Measurements from ENCODE around the gene GALK1. TPM values are rescaled to one million over a fixed set of nuclear protein-coding genes. Genes with fewer than 3 reads are reported as not detected.

GALK1 gene
- total RNA-seq, 4 donors from 2014 or later: 19.4 to 37.1 (median 35.6) TPM; not detected in 1

DNA sequence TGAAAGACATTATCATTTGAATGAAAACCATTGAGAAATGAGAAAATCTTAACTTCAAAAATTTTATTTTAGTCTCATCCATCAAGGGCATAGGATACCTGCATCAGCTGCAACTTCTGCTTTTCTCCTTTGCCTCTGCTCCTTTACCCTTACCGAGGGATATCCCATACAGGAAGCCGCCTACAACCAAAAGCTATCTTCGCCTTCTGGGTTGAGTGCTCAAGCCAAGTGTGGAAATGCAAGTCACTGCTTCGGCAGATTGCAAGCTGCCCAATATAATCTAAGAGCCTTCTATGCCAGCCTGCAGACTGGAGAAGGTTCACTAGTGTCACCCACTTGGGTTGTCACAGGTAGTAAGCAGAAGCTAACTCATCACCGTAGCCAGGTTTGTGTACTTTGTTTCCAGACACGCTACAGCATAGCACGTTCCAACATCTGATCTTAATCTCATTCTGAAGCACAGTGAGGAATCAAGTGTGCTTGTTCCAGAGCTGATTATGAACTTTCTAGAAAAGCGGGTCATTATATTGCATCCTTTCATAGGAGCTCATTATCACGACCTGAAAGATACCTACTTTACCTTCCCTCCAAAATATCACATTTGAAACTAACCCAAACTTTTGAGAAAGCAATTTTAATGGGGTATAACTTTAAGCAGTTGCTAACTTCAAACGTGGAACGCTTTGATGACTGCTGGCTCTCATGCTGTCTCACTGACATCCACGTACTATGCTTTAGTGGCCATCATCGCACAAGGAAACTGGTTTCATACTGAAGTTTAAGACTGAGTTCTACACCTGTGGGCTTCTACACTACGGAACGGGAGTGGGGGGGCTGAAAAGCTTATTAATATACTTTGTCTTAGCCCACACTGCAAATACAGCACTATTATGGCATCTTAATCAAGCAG, 11.6 kb upstream of the GALK1 start:
- intact Hi-C loops (cut with DNase I; ENCODE audit: low total_unique reads): no loop called here
- peak overlapping the region in 1 of 2 donors; percentile 98 for H3K27ac ChIP-seq
- H3K9me3 ChIP-seq: no peaks in the 10 kb centered on the region
- no peaks in the 10 kb centered on the region for H3K36me3 ChIP-seq
- DNase-seq: peak in 1 of 2 donors; percentile 23
- H3K4me1 ChIP-seq: peaks cover 0 to 9% of the 10 kb centered on the region in 2 donors
- TF ChIP-seq, protein P1, sequence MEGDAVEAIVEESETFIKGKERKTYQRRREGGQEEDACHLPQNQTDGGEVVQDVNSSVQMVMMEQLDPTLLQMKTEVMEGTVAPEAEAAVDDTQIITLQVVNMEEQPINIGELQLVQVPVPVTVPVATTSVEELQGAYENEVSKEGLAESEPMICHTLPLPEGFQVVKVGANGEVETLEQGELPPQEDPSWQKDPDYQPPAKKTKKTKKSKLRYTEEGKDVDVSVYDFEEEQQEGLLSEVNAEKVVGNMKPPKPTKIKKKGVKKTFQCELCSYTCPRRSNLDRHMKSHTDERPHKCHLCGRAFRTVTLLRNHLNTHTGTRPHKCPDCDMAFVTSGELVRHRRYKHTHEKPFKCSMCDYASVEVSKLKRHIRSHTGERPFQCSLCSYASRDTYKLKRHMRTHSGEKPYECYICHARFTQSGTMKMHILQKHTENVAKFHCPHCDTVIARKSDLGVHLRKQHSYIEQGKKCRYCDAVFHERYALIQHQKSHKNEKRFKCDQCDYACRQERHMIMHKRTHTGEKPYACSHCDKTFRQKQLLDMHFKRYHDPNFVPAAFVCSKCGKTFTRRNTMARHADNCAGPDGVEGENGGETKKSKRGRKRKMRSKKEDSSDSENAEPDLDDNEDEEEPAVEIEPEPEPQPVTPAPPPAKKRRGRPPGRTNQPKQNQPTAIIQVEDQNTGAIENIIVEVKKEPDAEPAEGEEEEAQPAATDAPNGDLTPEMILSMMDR (IDR thresholded peaks at IDR 0.05): no peak
- TF ChIP-seq POLR2A (IDR thresholded peaks at IDR 0.05): no peak
- H3K4me3 ChIP-seq: peak overlapping the region; percentile 86 to 93
- H3K27me3 ChIP-seq: no peaks in the 10 kb centered on the region

GRCh38 chr17:75774991-75775668, 10.1 kb upstream of the GALK1 start:
- H3K4me3 ChIP-seq: no peak overlapping the region

GRCh38 chr17:75774471-75774990, 9.5 kb upstream of the GALK1 start:
- H3K27ac ChIP-seq: peak overlapping the region in 1 of 2 donors; percentile 44
- TF ChIP-seq, protein P1 (IDR thresholded peaks at IDR 0.05): no peak
- TF ChIP-seq POLR2A (IDR thresholded peaks at IDR 0.05): no peak
- intact Hi-C loops (cut with DNase I; ENCODE audit: low total_unique reads): no loop called here
- no peaks in the 10 kb centered on the region for H3K9me3 ChIP-seq
- no peaks in the 10 kb centered on the region for H3K27me3 ChIP-seq
- no peaks in the 10 kb centered on the region for H3K36me3 ChIP-seq
- H3K4me3 ChIP-seq: no peak overlapping the region
- peaks cover 0 to 9% of the 10 kb centered on the region in 2 donors for H3K4me1 ChIP-seq
- DNase-seq: no peak

More at GRCh38 chr17:75774991-75775668, 10.1 kb upstream of the GALK1 start:
- Histone ChIP-seq H3K36me3 (no peaks in the 10 kb centered on the region), H3K27ac (peak overlapping the region in 1 of 2 donors; percentile 44), H3K9me3 (no peaks in the 10 kb centered on the region), H3K27me3 (no peaks in the 10 kb centered on the region), H3K4me1 (peaks cover 0 to 9% of the 10 kb centered on the region in 2 donors)
- intact Hi-C loops (cut with DNase I; ENCODE audit: low total_unique reads): no loop called here
- no peak for TF ChIP-seq POLR2A (IDR thresholded peaks at IDR 0.05)
- TF ChIP-seq, protein P1 (IDR thresholded peaks at IDR 0.05): no peak
- peak in 1 of 2 donors; percentile 23 for DNase-seq

DNA sequence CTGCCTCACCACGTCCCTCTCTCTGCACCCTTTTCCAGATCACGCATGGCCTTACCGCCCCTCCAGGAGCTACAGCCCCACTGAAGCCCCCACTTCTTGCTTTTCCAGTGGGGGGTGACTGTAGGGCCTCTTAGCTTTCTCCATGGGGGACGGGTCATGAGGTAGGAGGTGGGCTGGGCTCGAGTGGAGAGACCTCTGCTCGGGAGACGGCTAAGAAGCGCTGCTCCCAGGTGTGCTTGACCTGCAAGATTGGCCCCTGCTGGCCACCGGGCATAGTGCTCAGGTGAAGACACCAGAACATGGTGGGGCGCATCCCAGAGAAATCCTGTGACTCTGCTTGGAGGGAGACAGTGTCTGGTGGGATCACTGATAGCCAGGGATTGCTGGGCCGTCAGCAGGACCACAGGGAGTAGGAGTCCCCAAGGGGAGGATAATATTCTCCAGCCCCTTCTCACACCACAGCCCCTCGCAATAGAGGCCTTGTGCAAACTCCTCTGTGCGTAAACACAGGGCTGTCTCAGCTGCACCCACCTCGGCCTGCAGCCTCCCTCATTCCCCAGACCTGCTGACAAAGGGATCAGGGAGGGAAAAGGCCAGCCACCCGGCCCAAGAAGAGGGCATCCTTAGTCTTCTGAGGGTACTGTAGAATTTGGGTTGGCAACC, 8.9 kb upstream of the GALK1 start:
- peaks cover 0 to 9% of the 10 kb centered on the region in 2 donors for H3K4me1 ChIP-seq
- no peak overlapping the region for H3K4me3 ChIP-seq
- H3K27ac ChIP-seq: peak overlapping the region in 1 of 2 donors; percentile 44
- intact Hi-C loops (cut with DNase I; ENCODE audit: low total_unique reads): no loop called here
- TF ChIP-seq, protein P1 (IDR thresholded peaks at IDR 0.05): no peak
- peak in 1 of 2 donors; percentile 23 for DNase-seq
- H3K9me3 ChIP-seq: no peaks in the 10 kb centered on the region
- H3K36me3 ChIP-seq: no peaks in the 10 kb centered on the region
- no peaks in the 10 kb centered on the region for H3K27me3 ChIP-seq
